Measurements from ENCODE around the gene RNF40. TPM values are rescaled to one million over a fixed set of nuclear protein-coding genes. Genes with fewer than 3 reads are reported as not detected.

Gene RNF40
- total RNA-seq, 2 donors from 2014 or later = 94.6 to 117 TPM

DNA sequence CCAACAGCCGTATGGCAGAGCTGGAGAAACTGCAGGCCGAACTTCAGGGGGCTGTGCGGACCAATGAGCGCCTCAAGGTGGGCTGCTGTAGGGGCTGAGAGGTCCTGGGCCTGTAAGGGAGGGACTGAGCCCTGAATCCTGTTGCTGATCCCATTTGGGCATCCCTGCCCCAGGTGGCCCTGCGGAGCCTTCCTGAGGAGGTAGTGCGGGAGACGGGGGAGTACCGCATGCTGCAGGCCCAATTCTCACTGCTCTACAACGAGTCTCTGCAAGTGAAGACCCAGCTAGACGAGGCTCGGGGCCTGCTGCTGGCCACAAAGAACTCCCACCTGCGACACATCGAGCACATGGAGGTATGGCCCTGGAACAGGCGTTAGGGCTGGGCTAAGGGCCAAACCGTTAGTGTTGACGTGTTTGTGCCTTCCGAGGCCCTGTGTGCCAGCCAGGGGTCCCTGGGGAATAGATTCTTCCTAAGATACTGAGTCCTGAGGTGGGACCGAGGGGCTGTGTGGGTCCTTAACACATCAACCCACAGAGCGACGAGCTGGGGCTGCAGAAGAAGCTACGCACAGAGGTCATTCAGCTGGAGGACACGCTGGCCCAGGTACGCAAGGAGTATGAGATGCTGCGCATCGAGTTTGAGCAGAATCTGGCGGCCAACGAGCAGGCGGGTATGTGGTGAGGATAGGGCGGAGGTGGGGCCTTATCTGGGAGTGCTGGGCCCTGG is 4.2 kb downstream of the RNF40 start:
- peaks cover 12% of the 10 kb centered on the region for H3K4me1 ChIP-seq
- no peak for DNase-seq
- intact Hi-C loops (cut with DNase I) = no loop called here
- peaks cover 46% of the 10 kb centered on the region for H3K36me3 ChIP-seq
- H3K27ac ChIP-seq = no peak overlapping the region
- no peak overlapping the region for H3K9ac ChIP-seq (ENCODE audit: low read depth in 2 of 2, low read length in 2 of 2)
- H3K27me3 ChIP-seq = no peaks in the 10 kb centered on the region
- no peaks in the 10 kb centered on the region for H3K9me3 ChIP-seq
- no peak overlapping the region for H3K4me3 ChIP-seq
- no peak for TF ChIP-seq CTCF (IDR thresholded peaks at IDR 0.05)

DNA sequence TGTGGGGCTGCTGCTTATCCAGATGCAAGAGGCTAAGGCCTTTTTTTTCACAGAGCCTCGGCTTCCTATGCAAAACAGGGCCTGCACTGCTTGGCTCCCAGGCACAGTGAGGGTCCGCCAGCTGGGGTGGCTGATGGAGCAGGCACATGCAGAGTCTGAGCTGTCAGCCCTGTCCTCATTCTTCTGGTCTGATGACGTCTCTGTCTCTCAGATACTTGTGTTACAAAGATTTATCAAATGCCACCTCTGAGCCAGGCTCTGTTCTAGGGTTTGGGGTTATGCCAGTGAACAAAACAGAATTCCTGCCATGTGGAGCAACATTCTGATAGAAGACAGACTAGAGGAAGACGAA is 4.8 kb downstream of the RNF40 start:
- intact Hi-C loops (cut with DNase I) = no loop called here
- no peaks in the 10 kb centered on the region for H3K9me3 ChIP-seq
- peaks cover 51% of the 10 kb centered on the region for H3K36me3 ChIP-seq
- no peak overlapping the region for H3K27ac ChIP-seq
- no peak for TF ChIP-seq CTCF (IDR thresholded peaks at IDR 0.05)
- H3K9ac ChIP-seq (ENCODE audit: low read depth in 2 of 2, low read length in 2 of 2) = no peak overlapping the region
- no peak for DNase-seq
- no peak overlapping the region for H3K4me3 ChIP-seq
- no peaks in the 10 kb centered on the region for H3K27me3 ChIP-seq
- peaks cover 12% of the 10 kb centered on the region for H3K4me1 ChIP-seq

DNA sequence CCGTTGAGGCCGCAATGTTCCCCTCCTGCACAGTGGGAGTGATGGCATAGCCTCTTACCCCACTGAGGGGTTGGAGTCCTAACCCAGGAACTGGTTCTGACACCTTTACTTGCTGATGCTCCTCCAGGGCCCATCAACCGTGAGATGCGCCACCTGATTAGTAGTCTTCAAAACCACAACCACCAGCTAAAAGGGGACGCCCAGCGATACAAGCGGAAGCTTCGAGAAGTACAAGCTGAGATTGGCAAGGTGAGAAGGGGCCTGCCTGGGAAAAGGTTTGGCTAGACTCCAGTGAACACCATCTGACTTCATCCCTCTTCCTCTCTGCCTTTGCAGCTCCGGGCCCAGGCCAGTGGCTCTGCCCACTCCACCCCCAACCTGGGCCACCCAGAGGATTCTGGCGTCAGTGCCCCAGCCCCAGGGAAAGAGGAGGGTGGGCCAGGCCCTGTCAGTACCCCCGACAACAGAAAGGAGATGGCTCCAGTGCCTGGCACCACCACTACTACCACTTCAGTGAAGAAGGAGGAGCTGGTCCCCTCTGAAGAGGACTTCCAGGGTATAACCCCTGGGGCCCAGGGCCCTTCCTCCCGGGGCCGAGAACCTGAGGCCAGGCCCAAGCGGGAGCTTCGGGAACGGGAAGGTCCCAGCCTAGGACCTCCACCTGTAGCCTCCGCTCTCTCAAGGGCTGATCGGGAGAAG is 5.8 kb downstream of the RNF40 start:
- H3K9ac ChIP-seq (ENCODE audit: low read depth in 2 of 2, low read length in 2 of 2) = no peak overlapping the region

DNA sequence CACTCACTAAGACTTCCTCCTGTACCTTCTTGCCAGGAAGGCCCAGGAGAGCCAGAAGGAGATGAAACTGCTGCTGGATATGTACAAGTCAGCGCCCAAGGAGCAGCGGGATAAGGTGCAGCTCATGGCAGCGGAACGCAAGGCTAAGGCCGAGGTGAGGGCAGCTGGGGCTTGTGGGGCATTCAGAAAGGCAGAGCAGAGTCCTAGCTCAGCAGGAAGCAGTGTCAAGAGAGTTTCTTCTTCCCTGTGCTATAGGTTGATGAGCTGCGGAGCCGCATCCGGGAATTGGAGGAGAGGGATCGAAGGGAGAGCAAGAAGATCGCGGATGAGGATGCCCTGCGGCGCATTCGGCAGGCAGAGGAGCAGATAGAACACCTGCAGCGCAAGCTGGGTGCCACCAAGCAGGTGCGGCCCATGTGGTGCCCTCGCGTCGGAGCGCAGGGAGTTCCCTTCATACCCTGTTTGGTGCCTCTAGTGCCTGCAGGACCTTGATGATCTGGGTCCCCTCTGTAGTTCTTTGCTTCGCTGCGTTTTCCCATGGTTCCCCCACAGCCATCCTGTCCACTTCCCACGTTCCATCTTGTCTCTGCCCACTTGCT is 6.6 kb downstream of the RNF40 start:
- intact Hi-C loops (cut with DNase I) = no loop called here
- H3K4me3 ChIP-seq = no peak overlapping the region
- peaks cover under 1% of the 10 kb centered on the region for H3K4me1 ChIP-seq
- peaks cover 53% of the 10 kb centered on the region for H3K36me3 ChIP-seq
- no peak overlapping the region for H3K9ac ChIP-seq (ENCODE audit: low read depth in 2 of 2, low read length in 2 of 2)
- no peak for DNase-seq
- no peaks in the 10 kb centered on the region for H3K27me3 ChIP-seq
- H3K27ac ChIP-seq = no peak overlapping the region
- no peak for TF ChIP-seq CTCF (IDR thresholded peaks at IDR 0.05)
- H3K9me3 ChIP-seq = no peaks in the 10 kb centered on the region

More for the DNA sequence above, 5.8 kb downstream of the RNF40 start:
- H3K36me3 ChIP-seq = peaks cover 54% of the 10 kb centered on the region
- peaks cover 8% of the 10 kb centered on the region for H3K4me1 ChIP-seq
- no peaks in the 10 kb centered on the region for H3K9me3 ChIP-seq
- no peak for TF ChIP-seq CTCF (IDR thresholded peaks at IDR 0.05)
- no peak overlapping the region for H3K27ac ChIP-seq
- no peak overlapping the region for H3K4me3 ChIP-seq
- intact Hi-C loops (cut with DNase I) = no loop called here
- H3K27me3 ChIP-seq = no peaks in the 10 kb centered on the region
- DNase-seq = no peak

- no peak overlapping the region for H3K9ac ChIP-seq (ENCODE audit: low read depth in 2 of 2, low read length in 2 of 2)
- DNase-seq = no peak
- no peak overlapping the region for H3K27ac ChIP-seq
- no peaks in the 10 kb centered on the region for H3K4me1 ChIP-seq
- peaks cover 45% of the 10 kb centered on the region for H3K36me3 ChIP-seq
- no peaks in the 10 kb centered on the region for H3K27me3 ChIP-seq
- no peak for TF ChIP-seq CTCF (IDR thresholded peaks at IDR 0.05)
- intact Hi-C loops (cut with DNase I) = no loop called here
- H3K4me3 ChIP-seq = no peak overlapping the region
- H3K9me3 ChIP-seq = no peaks in the 10 kb centered on the region
These were observed 7.4 kb downstream of the RNF40 start for GRCh38 chr16:30769379-30770089.

Data from colonic mucosa (tissue), 4 donors.